Thyroid gland (tissue), 4 donors: ENCODE data around the gene FGD6. TPM values are rescaled to one million over a fixed set of nuclear protein-coding genes. Genes with fewer than 3 reads are reported as not detected.
A peak's percentile ranks its signal among the peaks of the same experiment; 100 is the strongest.

Source experiments
- DNase-seq, 2 donors: peaks; one replicate each; pipeline ENCODE4 v3.0.0-alpha.2; 2019
- H3K27ac ChIP-seq, 3 donors: fragments of 200-600 bp; sonication (generic); 1 replicate in 2 of 3; 2 replicates in 1 of 3; pipeline ENCODE4 v1.5.1; 2016 to 2019; ENCODE audit warnings: mild to moderate bottlenecking in 1 of 3, moderate library complexity in 1 of 3
- H3K27me3 ChIP-seq: fragments of 200-600 bp; sonication (generic); one replicate; pipeline ENCODE4 v1.5.1; 2019
- H3K36me3 ChIP-seq, 2 donors: fragments of 200-600 bp; sonication (generic); one replicate each; pipeline ENCODE4 v1.5.1; 2016 to 2019
- H3K4me1 ChIP-seq, 2 donors: fragments of 200-600 bp; sonication (generic); one replicate each; pipeline ENCODE4 v1.5.1; 2017 to 2019
- H3K4me3 ChIP-seq, 3 donors: fragments of 200-600 bp; sonication (generic); replicated peaks in 1 of 3; 1 replicate in 2 of 3; 2 replicates in 1 of 3; pipeline ENCODE4 v1.5.1; 2016; ENCODE audit warnings: mild to moderate bottlenecking in 1 of 3
- H3K9me3 ChIP-seq: fragments of 200-600 bp; sonication (generic); one replicate; pipeline ENCODE4 v1.5.1; 2017
- CTCF ChIP-seq, 6 experiments: fragments of 200-600 bp in 3 of 6; fragments of 450-650 bp in 3 of 6; sonication (generic) in 3 of 6; IDR thresholded peaks; one replicate each; pipeline ENCODE4 v1.5.1; 2016 to 2019; ENCODE audit warnings: antibody characterized with exemption in 6 of 6, mild to moderate bottlenecking in 2 of 6, inconsistent platforms in 1 of 6, moderate library complexity in 1 of 6
- POLR2A ChIP-seq, 2 donors: fragments of 450-650 bp; IDR thresholded peaks; one replicate each; pipeline ENCODE4 v1.6.1; 2017; ENCODE audit warnings: antibody characterized with exemption in 2 of 2, mild to moderate bottlenecking in 2 of 2, moderate library complexity in 1 of 2
- WGBS, 2 donors: methylation state at CpG; one replicate each; pipeline ENCODE4 v1.1.5; 2017; 5-methylcytosine and 5-hydroxymethylcytosine counted together
- intact Hi-C: fragments of 100-400 bp; cut with DNase I; formaldehyde crosslinking; loops from one replicate; pipeline ENCODE4 v1.15.1; 2023
- total RNA-seq, 4 donors: library from RNA; depleted of rRNA; stranded (reverse); fragments of >200 nt; gene quantifications; one replicate each; pipeline ENCODE4 v1.2.3, GENCODE V29; 2016

FGD6 gene
- total RNA-seq, 4 donors from 2014 or later, result 27.1 to 33.7 (median 30.8) TPM

GRCh38 chr12:95228617-95229016 is 11.3 kb upstream of the FGD6 start:
- H3K9me3 ChIP-seq, result no peaks in the 10 kb centered on the region
- 79 to 90% methylated on average over 2 of the region's 2 CpGs for WGBS, 2 donors
- no peak for DNase-seq
- peaks cover 56 to 78% of the 10 kb centered on the region in 2 donors for H3K4me1 ChIP-seq
- no peaks in the 10 kb centered on the region for H3K36me3 ChIP-seq
- peak overlapping the region; percentile 37 to 100 (median 86) for H3K27ac ChIP-seq
- TF ChIP-seq CTCF (IDR thresholded peaks at IDR 0.05) (no peak), POLR2A (IDR thresholded peaks at IDR 0.05) (no peak)
- no peaks in the 10 kb centered on the region for H3K27me3 ChIP-seq
- no peak overlapping the region for H3K4me3 ChIP-seq
- intact Hi-C loops, result no loop called here

GRCh38 chr12:95227818-95228356 is 10.6 kb upstream of the FGD6 start:
- DNase-seq, result no peak
- 62 to 64% methylated on average over 3 of the region's 3 CpGs for WGBS, 2 donors
- Histone ChIP-seq H3K27me3 (no peaks in the 10 kb centered on the region), H3K4me1 (peaks cover 63 to 85% of the 10 kb centered on the region in 2 donors), H3K4me3 (no peak overlapping the region), H3K27ac (peak overlapping the region; percentile 37 to 100 (median 86)), H3K36me3 (no peaks in the 10 kb centered on the region), H3K9me3 (no peaks in the 10 kb centered on the region)
- TF ChIP-seq CTCF (IDR thresholded peaks at IDR 0.05) (no peak), POLR2A (IDR thresholded peaks at IDR 0.05) (no peak)
- intact Hi-C loops, result no loop called here

GRCh38 chr12:95225645-95226212 is 8.5 kb upstream of the FGD6 start:
- peak overlapping the region; percentile 85 to 100 (median 86) for H3K27ac ChIP-seq
- TF ChIP-seq POLR2A (IDR thresholded peaks at IDR 0.05) (no peak), CTCF (IDR thresholded peaks at IDR 0.05) (no peak)

GRCh38 chr12:95224202-95225170 is 7.2 kb upstream of the FGD6 start:
- WGBS, 2 donors, result 60 to 62% methylated on average over 7 to 8 of the region's 8 CpGs
- H3K27ac ChIP-seq, result peak overlapping the region; percentile 85 to 100 (median 86)
- intact Hi-C loops, result no loop called here

More at GRCh38 chr12:95225645-95226212, 8.5 kb upstream of the FGD6 start:
- Histone ChIP-seq H3K4me1 (peaks cover 68 to 86% of the 10 kb centered on the region in 2 donors), H3K27me3 (no peaks in the 10 kb centered on the region), H3K9me3 (no peaks in the 10 kb centered on the region), H3K4me3 (no peak overlapping the region), H3K36me3 (no peaks in the 10 kb centered on the region)
- intact Hi-C loops, result no loop called here
- no peak for DNase-seq
- 96 to 100% methylated on average over 1 of the region's 1 CpG for WGBS, 2 donors

More at GRCh38 chr12:95224202-95225170, 7.2 kb upstream of the FGD6 start:
- DNase-seq, result peak; percentile 54 to 55
- H3K4me1 ChIP-seq, result peaks cover 68 to 88% of the 10 kb centered on the region in 2 donors
- H3K27me3 ChIP-seq, result no peaks in the 10 kb centered on the region
- no peaks in the 10 kb centered on the region for H3K36me3 ChIP-seq
- no peaks in the 10 kb centered on the region for H3K9me3 ChIP-seq
- no peak overlapping the region for H3K4me3 ChIP-seq
- TF ChIP-seq CTCF (IDR thresholded peaks at IDR 0.05) (no peak), POLR2A (IDR thresholded peaks at IDR 0.05) (no peak)
